ENCODE measurements around the gene DUSP8.
"Not testable (repeated sequence)": the region's sequence is repeated elsewhere in the genome, so short reads cannot be mapped to it uniquely, and the experiment has no call there.

GRCh38 chr11:1584661-1585370 lies 12.7 kb upstream of the DUSP8 start, which contains the start of gene KRTAP5-1:
- not testable (repeated sequence) for TF ChIP-seq CTCF, POLR2A (IDR thresholded peaks at IDR 0.05)

Measured in sigmoid colon (tissue), 3 donors.